Natural killer cell (primary cell): ENCODE data around the gene KCNC4. TPM values are rescaled to one million over a fixed set of nuclear protein-coding genes. Genes with fewer than 3 reads are reported as not detected.

Experiments
- ATAC-seq, 3 donors: fragments of 150-1000 bp in 2 of 3; fragments of 200-7000 bp in 1 of 3; cut with Tn5 transposase; 1 replicate in 1 of 3; 2 replicates in 2 of 3; pipeline ENCODE4 v1.10.0; 2021; ENCODE audit warnings: mild to moderate bottlenecking in 2 of 3, moderate library complexity in 2 of 3
- DNase-seq, 2 donors: peaks; one replicate each; pipeline versions ENCODE4 v3.0.0 to v3.0.0-alpha.2; 2013 to 2021; ENCODE audit warnings: mixed read lengths in 1 of 2
- H3K27ac ChIP-seq: one replicate; pipeline ENCODE4 v1.5.1; 2013; ENCODE audit warnings: mild to moderate bottlenecking, low read length
- H3K27me3 ChIP-seq: one replicate; pipeline ENCODE4 v1.6.1; 2013; ENCODE audit warnings: low read length; ENCODE audit not compliant: control insufficient read depth, insufficient read depth
- H3K36me3 ChIP-seq: one replicate; pipeline ENCODE4 v1.6.1; 2013; ENCODE audit warnings: low read length; ENCODE audit not compliant: control insufficient read depth, insufficient read depth
- H3K4me1 ChIP-seq: one replicate; pipeline ENCODE4 v1.6.1; 2013; ENCODE audit warnings: low read length; ENCODE audit not compliant: control insufficient read depth, insufficient read depth
- H3K4me3 ChIP-seq: one replicate; pipeline ENCODE4 v1.5.1; 2013; ENCODE audit warnings: low read length
- H3K9me3 ChIP-seq: one replicate; pipeline ENCODE4 v1.6.1; 2013; ENCODE audit warnings: low read length; ENCODE audit not compliant: control insufficient read depth, insufficient read depth
- H3K27ac Mint-ChIP-seq, 2 donors: one replicate each; pipeline ENCODE4 v1.8.0; 2022; ENCODE audit warnings: mild to moderate bottlenecking in 2 of 2, mixed read lengths in 2 of 2, moderate library complexity in 1 of 2
- H3K27me3 Mint-ChIP-seq, 2 donors: one replicate each; pipeline ENCODE4 v1.8.0; 2022; ENCODE audit warnings: low read depth in 2 of 2, mixed read lengths in 2 of 2
- H3K36me3 Mint-ChIP-seq: one replicate; pipeline ENCODE4 v1.8.0; 2022; ENCODE audit warnings: mixed read lengths
- H3K4me1 Mint-ChIP-seq, 2 donors: one replicate each; pipeline ENCODE4 v1.8.0; 2022; ENCODE audit warnings: mixed read lengths in 2 of 2
- H3K4me3 Mint-ChIP-seq: one replicate; pipeline ENCODE4 v1.8.0; 2022; ENCODE audit warnings: mild to moderate bottlenecking, moderate library complexity, mixed read lengths
- H3K9me3 Mint-ChIP-seq, 2 donors: one replicate each; pipeline ENCODE4 v1.8.0; 2022; ENCODE audit warnings: mixed read lengths in 2 of 2
- CTCF ChIP-seq: fragments of 200-600 bp; IDR thresholded peaks from one replicate; pipeline ENCODE4 v1.8.0; 2022; ENCODE audit warnings: antibody characterized with exemption
- WGBS: methylation state at CpG from one replicate; pipeline ENCODE4 v1.1.7; 2013; ENCODE audit warnings: missing lambda C conversion rate; ENCODE audit not compliant: insufficient coverage; 5-methylcytosine and 5-hydroxymethylcytosine counted together
- intact Hi-C: fragments of 100-400 bp; cut with micrococcal nuclease; formaldehyde crosslinking; loops from one replicate; pipeline ENCODE4 v1.14.2; 2022
- total RNA-seq, 4 donors: library from RNA; stranded (reverse); fragments of 120-200 nt in 1 of 4; gene quantifications; one replicate each; pipeline versions ENCODE4 v1.2.3 to v1.2.4, GENCODE V29; 2013 to 2022

Gene KCNC4
- total RNA-seq, 3 donors from 2014 or later (not counting 1 experiment from before 2014, with no cell fraction given): 2.5 to 3.9 (median 3.3) TPM

- Mint-ChIP-seq H3K27me3 (peaks cover 13 to 23% of the 10 kb centered on the region in 2 donors), H3K27ac (no peak overlapping the region), H3K36me3 (no peaks in the 10 kb centered on the region), H3K4me1 (no peaks in the 10 kb centered on the region), H3K9me3 (peaks cover 0 to 3% of the 10 kb centered on the region in 2 donors), H3K4me3 (no peak overlapping the region)
- no peaks in the 10 kb centered on the region for H3K4me1 ChIP-seq
- no peaks in the 10 kb centered on the region for H3K9me3 ChIP-seq
- DNase-seq (no peak), ATAC-seq (no peak)
- no peaks in the 10 kb centered on the region for H3K27me3 ChIP-seq
- 82% methylated on average over 11 of the region's 11 CpGs for WGBS
- no peak for TF ChIP-seq CTCF
- H3K4me3 ChIP-seq: no peak overlapping the region
- intact Hi-C loops: no loop called here
- no peaks in the 10 kb centered on the region for H3K36me3 ChIP-seq
- no peak overlapping the region for H3K27ac ChIP-seq
Measured at GRCh38 chr1:110161849-110162248, 48.3 kb upstream of the KCNC4 start.

GRCh38 chr1:110163591-110163990 lies 46.5 kb upstream of the KCNC4 start:
- Mint-ChIP-seq H3K27me3 (peaks cover 0 to 15% of the 10 kb centered on the region in 2 donors), H3K27ac (no peak overlapping the region), H3K36me3 (no peaks in the 10 kb centered on the region), H3K4me3 (no peak overlapping the region), H3K9me3 (no peaks in the 10 kb centered on the region), H3K4me1 (no peaks in the 10 kb centered on the region)
- ATAC-seq: no peak
- DNase-seq: no peak
- H3K9me3 ChIP-seq: no peaks in the 10 kb centered on the region
- intact Hi-C loops: no loop called here
- no peaks in the 10 kb centered on the region for H3K27me3 ChIP-seq
- no peaks in the 10 kb centered on the region for H3K36me3 ChIP-seq
- no peak overlapping the region for H3K27ac ChIP-seq
- 57% methylated on average over 7 of the region's 7 CpGs for WGBS
- TF ChIP-seq CTCF: no peak
- no peak overlapping the region for H3K4me3 ChIP-seq
- H3K4me1 ChIP-seq: no peaks in the 10 kb centered on the region

GRCh38 chr1:110164725-110165350 lies 45.3 kb upstream of the KCNC4 start:
- intact Hi-C loops: no loop called here
- DNase-seq (no peak), ATAC-seq (no peak)
- Histone ChIP-seq H3K27ac (no peak overlapping the region), H3K4me3 (no peak overlapping the region), H3K36me3 (no peaks in the 10 kb centered on the region), H3K9me3 (no peaks in the 10 kb centered on the region), H3K27me3 (no peaks in the 10 kb centered on the region), H3K4me1 (no peaks in the 10 kb centered on the region)
- 84% methylated on average over 10 of the region's 10 CpGs for WGBS
- H3K9me3 Mint-ChIP-seq: no peaks in the 10 kb centered on the region
- TF ChIP-seq CTCF: no peak
- H3K4me1 Mint-ChIP-seq: no peaks in the 10 kb centered on the region
- no peaks in the 10 kb centered on the region for H3K36me3 Mint-ChIP-seq
- H3K4me3 Mint-ChIP-seq: no peak overlapping the region
- H3K27ac Mint-ChIP-seq: no peak overlapping the region
- H3K27me3 Mint-ChIP-seq: peaks cover 0 to 15% of the 10 kb centered on the region in 2 donors

GRCh38 chr1:110165761-110166231 lies 44.3 kb upstream of the KCNC4 start:
- intact Hi-C loops: no loop called here
- H3K27ac Mint-ChIP-seq: no peak overlapping the region
- H3K4me1 Mint-ChIP-seq: no peaks in the 10 kb centered on the region
- peaks cover 0 to 8% of the 10 kb centered on the region in 2 donors for H3K27me3 Mint-ChIP-seq
- TF ChIP-seq CTCF: no peak
- H3K36me3 Mint-ChIP-seq: no peaks in the 10 kb centered on the region
- WGBS: 85% methylated on average over 5 of the region's 6 CpGs
- no peaks in the 10 kb centered on the region for H3K9me3 Mint-ChIP-seq
- Histone ChIP-seq H3K36me3 (no peaks in the 10 kb centered on the region), H3K9me3 (no peaks in the 10 kb centered on the region), H3K4me1 (no peaks in the 10 kb centered on the region), H3K27ac (no peak overlapping the region), H3K4me3 (no peak overlapping the region), H3K27me3 (no peaks in the 10 kb centered on the region)
- no peak for ATAC-seq
- no peak for DNase-seq
- H3K4me3 Mint-ChIP-seq: no peak overlapping the region
